Neural cell (in vitro differentiated cells): Measurements from ENCODE around the gene PRKAR1B. TPM values are rescaled to one million over a fixed set of nuclear protein-coding genes. Genes with fewer than 3 reads are reported as not detected.
"Not testable (repeated sequence)": the region's sequence is repeated elsewhere in the genome, so short reads cannot be mapped to it uniquely, and the experiment has no call there.

Source experiments
- H2AFZ ChIP-seq: fragments of 200-600, 300-800 bp; sonication (generic), shearing (Covaris generic); 2 replicates; pipeline ENCODE4 v1.6.0; 2014; ENCODE audit warnings: low read depth, mild to moderate bottlenecking, antibody characterized with exemption, low read length, moderate library complexity
- H3F3A ChIP-seq: fragments of 200-600 bp; shearing (Covaris generic); 2 replicates; pipeline ENCODE4 v1.6.1; 2016; ENCODE audit warnings: mild to moderate bottlenecking, moderate library complexity, mixed read lengths, antibody characterized with exemption, low read length; ENCODE audit not compliant: insufficient read depth, poor library complexity, severe bottlenecking
- H3K27ac ChIP-seq: fragments of 200-600, 300-800 bp; sonication (generic), shearing (Covaris generic); 2 replicates; pipeline ENCODE4 v1.5.1; 2014; ENCODE audit warnings: mild to moderate bottlenecking, low read length, moderate library complexity
- H3K27me3 ChIP-seq: fragments of 300-800, 200-600 bp; sonication (generic), shearing (Covaris generic); 2 replicates; pipeline ENCODE4 v1.6.0; 2014; ENCODE audit warnings: mild to moderate bottlenecking, low read depth, low read length, moderate library complexity; ENCODE audit not compliant: insufficient read depth
- H3K36me3 ChIP-seq: fragments of 300-800, 200-600 bp; sonication (generic), shearing (Covaris generic); 2 replicates; pipeline ENCODE4 v1.5.1; 2014; ENCODE audit warnings: mild to moderate bottlenecking, antibody characterized with exemption, low read length, moderate library complexity; ENCODE audit not compliant: insufficient read depth
- H3K4me2 ChIP-seq: fragments of 300-800, 200-600 bp; sonication (generic), shearing (Covaris generic); 2 replicates; pipeline ENCODE4 v1.6.0; 2014; ENCODE audit warnings: mild to moderate bottlenecking, low read length
- H3K4me3 ChIP-seq: fragments of 300-800, 200-600 bp; sonication (generic), shearing (Covaris generic); 2 replicates; pipeline ENCODE4 v1.5.1; 2014; ENCODE audit warnings: mild to moderate bottlenecking, low read length, moderate library complexity
- H3K79me2 ChIP-seq: fragments of 200-600 bp; shearing (Covaris generic); replicated peaks from 2 replicates; pipeline ENCODE4 v1.6.0; 2014; ENCODE audit warnings: mild to moderate bottlenecking, low read length, moderate library complexity; ENCODE audit not compliant: insufficient read depth
- H3K9ac ChIP-seq: fragments of 300-800, 200-600 bp; sonication (generic), shearing (Covaris generic); 2 replicates; pipeline ENCODE4 v1.6.1; 2016; ENCODE audit warnings: mild to moderate bottlenecking, low read length, mixed read lengths
- H3K9me2 ChIP-seq: fragments of 200-600 bp; shearing (Covaris generic); 2 replicates; pipeline ENCODE4 v1.6.1; 2016; ENCODE audit warnings: mild to moderate bottlenecking, low read length, mixed read lengths; ENCODE audit not compliant: insufficient read depth
- H3K9me3 ChIP-seq: fragments of 200-600, 300-800 bp; sonication (generic), shearing (Covaris generic); 2 replicates; pipeline ENCODE4 v1.6.1; 2016; ENCODE audit warnings: mild to moderate bottlenecking, mixed run types, low read length, moderate library complexity, mixed read lengths
- H4K20me1 ChIP-seq: fragments of 200-600 bp; shearing (Covaris generic); 2 replicates; pipeline ENCODE4 v1.6.1; 2016; ENCODE audit warnings: mild to moderate bottlenecking, mixed run types; ENCODE audit not compliant: insufficient read depth
- EP300 ChIP-seq: fragments of 450-650 bp; conservative IDR thresholded peaks from 2 replicates; pipeline ENCODE4 v1.6.1; 2014; ENCODE audit warnings: antibody characterized with exemption, mild to moderate bottlenecking, moderate library complexity; ENCODE audit not compliant: poor library complexity, severe bottlenecking
- EZH2 ChIP-seq: fragments of 200-600, 300-800 bp; shearing (Covaris generic), sonication (generic); IDR thresholded peaks from 2 replicates; pipeline ENCODE4 v1.6.1; 2014; ENCODE audit warnings: antibody characterized with exemption, low read length, borderline replicate concordance, mild to moderate bottlenecking; ENCODE audit not compliant: insufficient read depth, poor library complexity, severe bottlenecking
- POLR2AphosphoS5 ChIP-seq: IDR thresholded peaks from 2 replicates; pipeline ENCODE4 v1.6.1; 2012
- SMC3 ChIP-seq: fragments of 450-650 bp; conservative IDR thresholded peaks from 2 replicates; pipeline ENCODE4 v1.6.1; 2014; ENCODE audit warnings: antibody characterized with exemption, mild to moderate bottlenecking, moderate library complexity; ENCODE audit not compliant: poor library complexity
- TAF1 ChIP-seq: IDR thresholded peaks from 2 replicates; pipeline ENCODE4 v1.6.1; 2012; ENCODE audit warnings: low read depth
- polyA plus RNA-seq: library from polyadenylated mRNA; depleted of rRNA; stranded (reverse); fragments of >200 nt; gene quantifications from 2 replicates; pipeline ENCODE4 v1.2.3, GENCODE V29; 2014
- TF ChIP-seq, protein P1 (sequence below): fragments of 450-650 bp; IDR thresholded peaks from 2 replicates; pipeline ENCODE4 v1.5.1; 2014; ENCODE audit warnings: antibody characterized with exemption, mild to moderate bottlenecking, moderate library complexity; ENCODE audit not compliant: poor library complexity, severe bottlenecking
- TF ChIP-seq, protein P2 (sequence below): IDR thresholded peaks from 2 replicates; pipeline ENCODE4 v1.6.1; 2012; ENCODE audit warnings: borderline replicate concordance

Gene PRKAR1B
- polyA plus RNA-seq, 1 donor from 2014 or later, result 38.6 TPM

DNA sequence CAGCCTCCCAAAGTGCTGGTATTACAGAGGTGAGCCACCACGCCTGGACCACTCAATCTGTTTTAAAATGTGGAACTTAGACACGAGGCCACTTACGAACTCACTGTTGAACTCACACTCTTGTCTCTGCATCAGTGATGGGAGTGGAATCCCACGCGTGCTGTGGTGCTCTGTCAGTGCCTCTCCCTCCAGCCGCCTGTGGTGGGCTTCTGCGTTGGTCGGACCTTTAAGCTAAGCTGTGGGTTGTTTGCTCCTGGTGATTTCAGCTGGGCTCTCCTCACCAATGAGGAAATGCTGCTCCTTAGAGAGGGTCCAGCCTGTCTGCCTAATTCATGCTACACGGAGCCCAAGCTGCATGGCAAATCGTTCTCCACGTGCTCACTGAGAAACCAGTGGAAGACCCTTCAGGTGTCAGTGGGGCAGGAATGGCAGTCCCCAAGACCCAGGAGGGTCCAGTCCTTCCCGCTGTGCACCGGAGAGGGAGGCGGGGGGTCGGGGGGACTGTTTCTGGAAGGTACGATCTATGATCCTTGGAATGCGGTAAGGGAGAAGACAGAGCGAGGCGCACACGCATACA lies 17.9 kb upstream of the PRKAR1B start:
- no peaks in the 10 kb centered on the region for H3K9me3 ChIP-seq
- no peaks in the 10 kb centered on the region for H3K79me2 ChIP-seq
- H3K36me3 ChIP-seq, result no peaks in the 10 kb centered on the region
- H3K4me2 ChIP-seq, result no peak overlapping the region
- no peak overlapping the region for H3K27ac ChIP-seq
- H3K27me3 ChIP-seq, result no peaks in the 10 kb centered on the region
- H3K9ac ChIP-seq, result no peak overlapping the region
- H2AFZ ChIP-seq, result no peak overlapping the region
- H3K9me2 ChIP-seq, result no peaks in the 10 kb centered on the region
- TF ChIP-seq TAF1, result no peak
- no peak for TF ChIP-seq EP300
- TF ChIP-seq, protein P1, sequence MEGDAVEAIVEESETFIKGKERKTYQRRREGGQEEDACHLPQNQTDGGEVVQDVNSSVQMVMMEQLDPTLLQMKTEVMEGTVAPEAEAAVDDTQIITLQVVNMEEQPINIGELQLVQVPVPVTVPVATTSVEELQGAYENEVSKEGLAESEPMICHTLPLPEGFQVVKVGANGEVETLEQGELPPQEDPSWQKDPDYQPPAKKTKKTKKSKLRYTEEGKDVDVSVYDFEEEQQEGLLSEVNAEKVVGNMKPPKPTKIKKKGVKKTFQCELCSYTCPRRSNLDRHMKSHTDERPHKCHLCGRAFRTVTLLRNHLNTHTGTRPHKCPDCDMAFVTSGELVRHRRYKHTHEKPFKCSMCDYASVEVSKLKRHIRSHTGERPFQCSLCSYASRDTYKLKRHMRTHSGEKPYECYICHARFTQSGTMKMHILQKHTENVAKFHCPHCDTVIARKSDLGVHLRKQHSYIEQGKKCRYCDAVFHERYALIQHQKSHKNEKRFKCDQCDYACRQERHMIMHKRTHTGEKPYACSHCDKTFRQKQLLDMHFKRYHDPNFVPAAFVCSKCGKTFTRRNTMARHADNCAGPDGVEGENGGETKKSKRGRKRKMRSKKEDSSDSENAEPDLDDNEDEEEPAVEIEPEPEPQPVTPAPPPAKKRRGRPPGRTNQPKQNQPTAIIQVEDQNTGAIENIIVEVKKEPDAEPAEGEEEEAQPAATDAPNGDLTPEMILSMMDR, result no peak
- TF ChIP-seq, protein P2, sequence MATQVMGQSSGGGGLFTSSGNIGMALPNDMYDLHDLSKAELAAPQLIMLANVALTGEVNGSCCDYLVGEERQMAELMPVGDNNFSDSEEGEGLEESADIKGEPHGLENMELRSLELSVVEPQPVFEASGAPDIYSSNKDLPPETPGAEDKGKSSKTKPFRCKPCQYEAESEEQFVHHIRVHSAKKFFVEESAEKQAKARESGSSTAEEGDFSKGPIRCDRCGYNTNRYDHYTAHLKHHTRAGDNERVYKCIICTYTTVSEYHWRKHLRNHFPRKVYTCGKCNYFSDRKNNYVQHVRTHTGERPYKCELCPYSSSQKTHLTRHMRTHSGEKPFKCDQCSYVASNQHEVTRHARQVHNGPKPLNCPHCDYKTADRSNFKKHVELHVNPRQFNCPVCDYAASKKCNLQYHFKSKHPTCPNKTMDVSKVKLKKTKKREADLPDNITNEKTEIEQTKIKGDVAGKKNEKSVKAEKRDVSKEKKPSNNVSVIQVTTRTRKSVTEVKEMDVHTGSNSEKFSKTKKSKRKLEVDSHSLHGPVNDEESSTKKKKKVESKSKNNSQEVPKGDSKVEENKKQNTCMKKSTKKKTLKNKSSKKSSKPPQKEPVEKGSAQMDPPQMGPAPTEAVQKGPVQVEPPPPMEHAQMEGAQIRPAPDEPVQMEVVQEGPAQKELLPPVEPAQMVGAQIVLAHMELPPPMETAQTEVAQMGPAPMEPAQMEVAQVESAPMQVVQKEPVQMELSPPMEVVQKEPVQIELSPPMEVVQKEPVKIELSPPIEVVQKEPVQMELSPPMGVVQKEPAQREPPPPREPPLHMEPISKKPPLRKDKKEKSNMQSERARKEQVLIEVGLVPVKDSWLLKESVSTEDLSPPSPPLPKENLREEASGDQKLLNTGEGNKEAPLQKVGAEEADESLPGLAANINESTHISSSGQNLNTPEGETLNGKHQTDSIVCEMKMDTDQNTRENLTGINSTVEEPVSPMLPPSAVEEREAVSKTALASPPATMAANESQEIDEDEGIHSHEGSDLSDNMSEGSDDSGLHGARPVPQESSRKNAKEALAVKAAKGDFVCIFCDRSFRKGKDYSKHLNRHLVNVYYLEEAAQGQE, result no peak
- no peak for TF ChIP-seq POLR2AphosphoS5
- TF ChIP-seq SMC3, result no peak
- TF ChIP-seq EZH2, result no peak
- no peak overlapping the region for H3K4me3 ChIP-seq
- H4K20me1 ChIP-seq, result no peaks in the 10 kb centered on the region
- H3F3A ChIP-seq, result no peaks in the 10 kb centered on the region

DNA sequence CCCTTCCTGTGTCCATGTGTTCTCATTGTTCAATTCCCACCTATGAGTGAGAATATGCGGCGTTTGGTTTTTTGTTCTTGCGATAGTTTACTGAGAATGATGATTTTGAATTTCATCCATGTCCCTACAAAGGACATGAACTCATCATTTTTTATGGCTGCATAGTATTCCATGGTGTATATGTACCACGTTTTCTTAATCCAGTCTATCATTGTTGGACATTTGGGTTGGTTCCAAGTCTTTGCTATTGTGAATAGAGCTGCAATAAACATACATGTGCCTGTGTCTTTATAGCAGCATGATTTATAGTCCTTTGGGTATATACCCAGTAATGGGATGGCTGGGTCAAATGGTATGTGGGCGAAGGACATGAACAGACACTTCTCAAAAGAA lies 17.0 kb upstream of the PRKAR1B start:
- not testable (repeated sequence) for H3K27ac ChIP-seq, H3K9ac ChIP-seq, H2AFZ ChIP-seq, H4K20me1 ChIP-seq, H3K27me3 ChIP-seq, H3K36me3 ChIP-seq, H3K9me2 ChIP-seq, H3K9me3 ChIP-seq, H3K4me3 ChIP-seq, H3K4me2 ChIP-seq, H3F3A ChIP-seq, H3K79me2 ChIP-seq

DNA sequence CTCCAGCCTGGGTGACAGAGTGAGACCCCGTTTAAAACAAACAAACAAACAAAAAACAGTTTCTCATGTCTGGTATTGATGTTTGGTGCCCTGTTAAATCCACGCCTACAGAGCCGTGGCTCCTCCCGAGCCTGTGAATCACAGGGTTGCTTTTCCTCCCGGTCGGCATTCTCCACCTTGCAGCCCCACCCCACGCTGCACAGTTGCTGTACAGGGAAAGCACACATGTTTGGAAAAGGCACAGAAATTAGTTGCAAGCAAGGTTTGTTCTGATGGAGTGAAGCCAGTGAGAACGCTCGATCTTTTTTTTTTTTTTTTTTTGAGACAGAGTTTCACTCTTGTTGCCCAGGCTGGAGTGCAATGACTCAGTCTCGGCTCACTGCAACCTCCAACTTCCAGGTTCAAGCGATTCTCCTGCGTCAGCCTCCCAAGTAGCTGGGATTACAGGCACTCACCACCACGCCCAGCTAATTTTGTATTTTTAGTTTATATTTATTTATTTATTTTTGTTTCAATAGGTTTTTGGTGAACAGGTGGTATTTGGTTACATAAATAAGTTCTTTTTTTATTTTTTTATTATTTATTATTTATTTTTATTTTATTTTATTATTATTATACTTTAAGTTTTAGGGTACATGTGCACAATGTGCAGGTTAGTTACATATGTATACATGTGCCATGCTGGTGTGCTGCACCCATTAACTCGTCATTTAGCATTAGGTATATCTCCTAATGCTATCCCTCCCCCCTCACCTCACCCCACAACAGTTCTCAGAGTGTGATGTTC lies 16.5 kb upstream of the PRKAR1B start:
- H3F3A ChIP-seq, H3K4me2 ChIP-seq, H3K36me3 ChIP-seq, H3K4me3 ChIP-seq, H3K9me3 ChIP-seq, H4K20me1 ChIP-seq, H3K79me2 ChIP-seq, H3K9ac ChIP-seq, H3K27me3 ChIP-seq, H3K9me2 ChIP-seq, H2AFZ ChIP-seq, H3K27ac ChIP-seq: not testable (repeated sequence)
